Endodermal cell (in vitro differentiated cells): ENCODE measurements around the gene UCHL3. TPM values are rescaled to one million over a fixed set of nuclear protein-coding genes. Genes with fewer than 3 reads are reported as not detected.

ENCODE experiments used
- DNase-seq: peaks from one replicate; pipeline ENCODE4 v3.0.0-alpha.2; 2017
- H3K27ac ChIP-seq: 2 replicates; pipeline ENCODE4 v1.5.1; 2013; ENCODE audit warnings: mild to moderate bottlenecking, low read depth, low read length, moderate library complexity
- H3K27me3 ChIP-seq: 2 replicates; pipeline ENCODE4 v1.6.1; 2013; ENCODE audit warnings: mild to moderate bottlenecking, low read length, moderate library complexity; ENCODE audit not compliant: insufficient read depth, control insufficient read depth, poor library complexity, severe bottlenecking
- H3K36me3 ChIP-seq: 2 replicates; pipeline ENCODE4 v1.7.0; 2013; ENCODE audit warnings: mild to moderate bottlenecking, low read length, moderate library complexity; ENCODE audit not compliant: control insufficient read depth, insufficient read depth
- H3K4me1 ChIP-seq: one replicate; pipeline ENCODE4 v1.7.0; 2013; ENCODE audit warnings: low read length; ENCODE audit not compliant: control insufficient read depth, insufficient read depth
- H3K4me3 ChIP-seq: 2 replicates; pipeline ENCODE4 v1.5.1; 2013; ENCODE audit warnings: mild to moderate bottlenecking, low read length, moderate library complexity
- H3K9ac ChIP-seq: 2 replicates; pipeline ENCODE4 v1.6.1; 2013; ENCODE audit warnings: mild to moderate bottlenecking, low read length, moderate library complexity; ENCODE audit not compliant: poor library complexity, severe bottlenecking; ENCODE audit errors: extremely low read depth
- H3K9me3 ChIP-seq: 2 replicates; pipeline ENCODE4 v1.6.1; 2013; ENCODE audit warnings: mild to moderate bottlenecking, low read length, moderate library complexity; ENCODE audit not compliant: control insufficient read depth
- H3K27ac Mint-ChIP-seq: 2 replicates; pipeline ENCODE4 v1.8.0; 2020; ENCODE audit warnings: mixed read lengths
- H3K27me3 Mint-ChIP-seq: 2 replicates; pipeline ENCODE4 v1.8.0; 2021; ENCODE audit warnings: mild to moderate bottlenecking, mixed read lengths; ENCODE audit not compliant: insufficient read depth
- H3K36me3 Mint-ChIP-seq: 2 replicates; pipeline ENCODE4 v1.8.0; 2020; ENCODE audit warnings: low read depth, mixed read lengths
- H3K4me1 Mint-ChIP-seq: 2 replicates; pipeline ENCODE4 v1.8.0; 2020; ENCODE audit warnings: mixed read lengths
- H3K4me3 Mint-ChIP-seq: 2 replicates; pipeline ENCODE4 v1.8.0; 2020; ENCODE audit warnings: mild to moderate bottlenecking, moderate library complexity, mixed read lengths
- H3K9me3 Mint-ChIP-seq: 2 replicates; pipeline ENCODE4 v1.8.0; 2020; ENCODE audit warnings: mild to moderate bottlenecking, mixed read lengths
- CTCF ChIP-seq: fragments of 200-600 bp; sonication (generic); conservative IDR thresholded peaks from 2 replicates; pipeline ENCODE4 v1.5.0; 2021; ENCODE audit warnings: antibody characterized with exemption, mild to moderate bottlenecking
- WGBS, 2 experiments: methylation state at CpG; one replicate each; pipeline versions ENCODE4 v1.1.5 to v1.1.7; 2013; ENCODE audit warnings: missing lambda C conversion rate in 2 of 2, mixed read lengths in 1 of 2; ENCODE audit not compliant: insufficient coverage in 1 of 2, insufficient read length in 1 of 2; 5-methylcytosine and 5-hydroxymethylcytosine counted together
- total RNA-seq, 2 donors: library from RNA; stranded (reverse); fragmentation: NEBNext Ultra II Directional in 1 of 2; extraction: Animal tissue kit (Norgen Biotek cat#: 25700) in 1 of 2; gene quantifications; 2 replicates in 1 of 2; 3 replicates in 1 of 2; pipeline ENCODE4 v1.2.1, GENCODE V29; 2021

The UCHL3 gene
- total RNA-seq, 2 donors from 2014 or later, result 27.6 to 30.6 TPM

GRCh38 chr13:75555836-75556235, 6.2 kb downstream of the UCHL3 start:
- DNase-seq, result no peak
- Mint-ChIP-seq H3K4me1 (peaks cover 1% of the 10 kb centered on the region), H3K27ac (no peak overlapping the region), H3K4me3 (no peak overlapping the region), H3K27me3 (no peaks in the 10 kb centered on the region), H3K36me3 (peaks cover 9% of the 10 kb centered on the region), H3K9me3 (no peaks in the 10 kb centered on the region)
- H3K9ac ChIP-seq, result no peak overlapping the region
- H3K9me3 ChIP-seq, result no peaks in the 10 kb centered on the region
- no peaks in the 10 kb centered on the region for H3K27me3 ChIP-seq
- no peak for TF ChIP-seq CTCF
- no peak overlapping the region for H3K4me3 ChIP-seq
- no peaks in the 10 kb centered on the region for H3K4me1 ChIP-seq
- no peak overlapping the region for H3K27ac ChIP-seq
- 92% methylated on average over 1 of the region's 1 CpG; no CpG with 5 or more reads in 1 of the 2 experiments for WGBS, 2 experiments
- peaks cover 27% of the 10 kb centered on the region for H3K36me3 ChIP-seq

GRCh38 chr13:75556961-75557360, 7.4 kb downstream of the UCHL3 start:
- no peak for TF ChIP-seq CTCF
- H3K9me3 ChIP-seq, result no peaks in the 10 kb centered on the region
- H3K4me1 Mint-ChIP-seq, result no peaks in the 10 kb centered on the region
- no peak overlapping the region for H3K27ac ChIP-seq
- no peak for DNase-seq
- no peaks in the 10 kb centered on the region for H3K4me1 ChIP-seq
- no peak overlapping the region for H3K4me3 ChIP-seq
- WGBS, 2 experiments, result 96 to 100% methylated on average over 1 to 2 of the region's 2 CpGs
- peaks cover 9% of the 10 kb centered on the region for H3K36me3 Mint-ChIP-seq
- no peak overlapping the region for H3K4me3 Mint-ChIP-seq
- H3K27me3 Mint-ChIP-seq, result no peaks in the 10 kb centered on the region
- H3K9ac ChIP-seq, result no peak overlapping the region
- H3K27ac Mint-ChIP-seq, result no peak overlapping the region
- H3K9me3 Mint-ChIP-seq, result no peaks in the 10 kb centered on the region
- H3K36me3 ChIP-seq, result peaks cover 32% of the 10 kb centered on the region
- H3K27me3 ChIP-seq, result no peaks in the 10 kb centered on the region

- Mint-ChIP-seq H3K36me3 (peaks cover 9% of the 10 kb centered on the region), H3K9me3 (no peaks in the 10 kb centered on the region), H3K4me3 (no peak overlapping the region), H3K27ac (no peak overlapping the region), H3K4me1 (no peaks in the 10 kb centered on the region), H3K27me3 (no peaks in the 10 kb centered on the region)
- Histone ChIP-seq H3K4me1 (no peaks in the 10 kb centered on the region), H3K9me3 (no peaks in the 10 kb centered on the region), H3K27me3 (no peaks in the 10 kb centered on the region), H3K27ac (no peak overlapping the region), H3K9ac (no peak overlapping the region), H3K36me3 (peaks cover 36% of the 10 kb centered on the region), H3K4me3 (no peak overlapping the region)
- 96% methylated on average over 2 of the region's 2 CpGs; no CpG with 5 or more reads in 1 of the 2 experiments for WGBS, 2 experiments
- no peak for DNase-seq
- TF ChIP-seq CTCF, result no peak
Observed at GRCh38 chr13:75558145-75558840, 8.7 kb downstream of the UCHL3 start.
